Heart left ventricle (tissue), 16 donors: Measurements from ENCODE around the gene NCOA6. TPM values are rescaled to one million over a fixed set of nuclear protein-coding genes. Genes with fewer than 3 reads are reported as not detected.

Experiments
- ATAC-seq, 4 donors: fragments of 200-7000 bp; cut with Tn5 transposase; one replicate each; pipeline ENCODE4 v1.9.1; 2020 to 2022; ENCODE audit warnings: moderate library complexity in 4 of 4, mild to moderate bottlenecking in 3 of 4, moderate number of reproducible peaks in 1 of 4
- DNase-seq, 5 donors: peaks; one replicate each; pipeline ENCODE4 v3.0.0-alpha.2; 2020
- H3K27ac ChIP-seq, 12 donors: fragments of 200-600 bp; sonication (generic) in 4 of 12; one replicate each; pipeline versions ENCODE4 v1.5.0 to v1.8.0; 2016 to 2022; ENCODE audit warnings: mild to moderate bottlenecking in 2 of 12
- H3K27me3 ChIP-seq, 9 donors: fragments of 200-600 bp; sonication (generic) in 2 of 9; one replicate each; pipeline versions ENCODE4 v1.5.1 to v1.8.0; 2016 to 2022; ENCODE audit warnings: mild to moderate bottlenecking in 3 of 9
- H3K36me3 ChIP-seq, 9 donors: fragments of 200-600 bp; sonication (generic) in 2 of 9; one replicate each; pipeline versions ENCODE4 v1.5.0 to v1.8.0; 2018 to 2022; ENCODE audit warnings: mild to moderate bottlenecking in 2 of 9
- H3K4me1 ChIP-seq, 12 donors: fragments of 200-600 bp; sonication (generic) in 4 of 12; one replicate each; pipeline versions ENCODE4 v1.5.0 to v1.8.0; 2016 to 2022; ENCODE audit warnings: mild to moderate bottlenecking in 3 of 12
- H3K4me3 ChIP-seq, 12 donors: fragments of 200-600 bp; sonication (generic) in 4 of 12; one replicate each; pipeline versions ENCODE4 v1.5.0 to v1.8.0; 2017 to 2022; ENCODE audit warnings: mild to moderate bottlenecking in 9 of 12, moderate library complexity in 4 of 12
- H3K9me3 ChIP-seq, 12 donors: fragments of 200-600 bp; sonication (generic) in 4 of 12; one replicate each; pipeline versions ENCODE4 v1.5.0 to v1.8.0; 2016 to 2022; ENCODE audit warnings: mild to moderate bottlenecking in 1 of 12
- CTCF ChIP-seq, 12 donors: fragments of 200-600 bp; sonication (generic) in 4 of 12; IDR thresholded peaks; one replicate each; pipeline versions ENCODE4 v1.5.0 to v1.8.0; 2018 to 2022; ENCODE audit warnings: antibody characterized with exemption in 12 of 12, mild to moderate bottlenecking in 5 of 12
- POLR2A ChIP-seq, 2 donors: fragments of 450-650 bp; IDR thresholded peaks; one replicate each; pipeline ENCODE4 v1.6.1; 2017; ENCODE audit warnings: antibody characterized with exemption in 2 of 2, mild to moderate bottlenecking in 2 of 2, moderate library complexity in 2 of 2
- WGBS, 4 donors: extraction: QIAGEN DNeasy Blood & Tissue Kit in 2 of 4; methylation state at CpG; one replicate each; pipeline versions ENCODE4 v1.1.5 to v1.1.7; 2013 to 2018; 5-methylcytosine and 5-hydroxymethylcytosine counted together
- intact Hi-C, 10 donors: fragments of 100-400 bp; cut with DNase I; formaldehyde crosslinking; loops; one replicate each; pipeline versions ENCODE4 v1.11.1 to v1.14.2; 2022
- polyA plus RNA-seq, 2 donors: library from polyadenylated mRNA; stranded (reverse); fragments of 200-250 nt; gene quantifications; one replicate each; pipeline ENCODE4 v1.2.3, GENCODE V29; 2013
- total RNA-seq, 9 donors: library from RNA; depleted of rRNA in 2 of 9; stranded (reverse); fragments of >200 nt in 2 of 9; fragmentation: NEBNext Ultra II Directional in 3 of 9; extraction: Animal tissue kit (Norgen Biotek cat#: 25700) in 3 of 9; gene quantifications; one replicate each; pipeline versions ENCODE4 v1.1.0 to v1.2.4, GENCODE V29; 2016 to 2023
- donor health status: ischemic (EF 13 %, LVEDD 7.1; RV severe dilation, severe dysfunction).
- donor health status: healthy with polysubstance abuse.
- donor health status: DM: no; HTN: yes; CAD: no.
- donor health status: DM: no; HTN: no; CAD: no.
- donor health status: ischemic (EF 25% LVEDD 6.9; RV normal size, moderate dysfunction).
- donor health status: ischemic (EF 25% LVEDD 5.7; RV mildly dilated, moderate dysfunction).
- donor health status: healthy.
- donor health status: DM: yes; HTN: yes; CAD: no.
- donor health status: ischemic (EF 35%, LVEDD 5.7; RV mildly dilated, moderate dysfunction).
- donor health status: nonischemic (EF 11% LVEDD 7.7; RV severe dilation, severe dysfunction).
- donor health status: DM: yes; HTN: yes; CAD: no.
- donor health status: PGD.
- donor health status: ischemic (EF 29% LVEDD 5.4; RV normal size, mild dysfunction).
- donor health status: nonischemic (EF 23%, LVEDD 6.1; RV moderate dilation, normal function).

NCOA6 gene
- total and polyA plus RNA-seq, 11 donors = 13.0 to 34.0 (median 19.9) TPM

GRCh38 chr20:34872622-34873224 lies 47.3 kb upstream of the NCOA6 start, which contains the start of gene GGT7:
Gene GGT7 (minus strand): TSS chr20:34872856. CDS start chr20:34872815, 41 bp downstream.
- peak within 1 kb of the TSS in 11 of 12 donors; percentile 32 to 84 (median 73) for H3K27ac ChIP-seq
- H3K9me3 ChIP-seq = no peaks in the 10 kb centered on the region
- TF ChIP-seq CTCF (IDR thresholded peaks at IDR 0.05) = peak; percentile 49 to 92 (median 76)
- peak in 1 of 2 donors; percentile 48 for TF ChIP-seq POLR2A (IDR thresholded peaks at IDR 0.05)
- ATAC-seq = peak; percentile 35 to 64 (median 60)
- peak within 1 kb of the TSS; percentile 46 to 86 (median 75) for H3K4me3 ChIP-seq
- no peaks in the 10 kb centered on the region for H3K36me3 ChIP-seq
- peaks cover 0 to 55% (median 34%) of the 10 kb centered on the region in 12 donors for H3K4me1 ChIP-seq
- 1 to 4% (median 2%) methylated on average over 20 to 52 of the region's 52 CpGs for WGBS, 4 donors
- H3K27me3 ChIP-seq = no peaks in the 10 kb centered on the region
- DNase-seq = peak; percentile 84 to 91 (median 88)
- intact Hi-C loops = loop anchor here in 8 of 10 donors (1.0 to 10.0 kb wide), 11 partner anchors 83 to 402 kb away; partner anchors contain the start of genes TRPC4AP (in 5 of the 8), MMP24OS (in 2 of the 8), GSS (in 1 of the 8) and MYH7B (in 1 of the 8)

- no peak for DNase-seq
- TF ChIP-seq POLR2A (IDR thresholded peaks at IDR 0.05) (no peak), CTCF (IDR thresholded peaks at IDR 0.05) (no peak)
- 21 to 37% (median 27%) methylated on average over 10 of the region's 10 CpGs for WGBS, 4 donors
- no peak for ATAC-seq
- Histone ChIP-seq H3K4me3 (peak overlapping the region; percentile 46 to 86 (median 75)), H3K36me3 (no peaks in the 10 kb centered on the region), H3K27ac (peak overlapping the region in 10 of 12 donors; percentile 56 to 84 (median 74)), H3K4me1 (peaks cover 0 to 49% (median 29%) of the 10 kb centered on the region in 12 donors), H3K27me3 (no peaks in the 10 kb centered on the region), H3K9me3 (no peaks in the 10 kb centered on the region)
- intact Hi-C loops = loop anchor here in 8 of 10 donors (2.0 to 10.0 kb wide), 10 partner anchors 135 to 403 kb away; partner anchors contain the start of genes TRPC4AP (in 5 of the 8) and MMP24OS (in 2 of the 8)
Observed at GRCh38 chr20:34871966-34872621, 46.6 kb upstream of the NCOA6 start.

- DNase-seq (no peak), ATAC-seq (no peak)
- WGBS, 4 donors = 82 to 88% (median 86%) methylated on average over 7 of the region's 7 CpGs
- Histone ChIP-seq H3K36me3 (no peaks in the 10 kb centered on the region), H3K9me3 (no peaks in the 10 kb centered on the region), H3K27ac (peak overlapping the region in 7 of 12 donors; percentile 56 to 84 (median 75)), H3K4me3 (peak overlapping the region; percentile 46 to 86 (median 75)), H3K4me1 (peaks cover 0 to 45% (median 29%) of the 10 kb centered on the region in 12 donors), H3K27me3 (no peaks in the 10 kb centered on the region)
- intact Hi-C loops = loop anchor here in 8 of 10 donors (5.0 to 10.0 kb wide), 9 partner anchors 136 to 403 kb away; partner anchors contain the start of genes TRPC4AP (in 4 of the 8) and MMP24OS (in 2 of the 8)
- TF ChIP-seq CTCF (IDR thresholded peaks at IDR 0.05) = no peak
- TF ChIP-seq POLR2A (IDR thresholded peaks at IDR 0.05) = no peak
Observed at GRCh38 chr20:34871320-34871926, 46.0 kb upstream of the NCOA6 start.
